Testis (tissue), 3 donors: ENCODE measurements around the gene S100A9. TPM values are rescaled to one million over a fixed set of nuclear protein-coding genes. Genes with fewer than 3 reads are reported as not detected.

Experiments used
- polyA plus RNA-seq: library from polyadenylated mRNA; stranded (reverse); fragments of 350-450 nt; fragmentation: Illumina TruSeq; extraction: RNeasy Lipid Tissue Mini Kit (QIAGEN cat#74804); gene quantifications from one replicate; pipeline ENCODE4 v1.2.3, GENCODE V29; 2014; ENCODE audit warnings: low read depth, low replicate concordance; ENCODE audit not compliant: insufficient read depth
- small RNA-seq, 2 donors: library from RNA; depleted of rRNA; stranded (forward); fragments of <200 nt; gene quantifications; one replicate each; pipeline ENCODE3, GENCODE V24; 2016
- total RNA-seq, 2 donors: library from RNA; depleted of rRNA; stranded (reverse); fragments of >200 nt; gene quantifications; one replicate each; pipeline ENCODE4 v1.2.3, GENCODE V29; 2016

The S100A9 gene
- total and polyA plus RNA-seq, 3 donors from 2014 or later = 4.6 to 36.6 (median 10.7) TPM

Small RNAs within 50 kb of the gene (small RNA-seq; reads per million reads assigned to genes)
- gene RNU6-160P (0 reads per million in 2 donors), gene S100A15A (0 reads per million in 2 donors)

Other genes starting within 250 kb of the S100A9 start
- gene SPRR2F, start 244.3 kb upstream of the S100A9 start, total RNA-seq = 1 to 10 TPM in 1 of 2 donors, not detected in 1; 4.9 TPM
- 21.6 TPM for gene SPRR2F, start 244.3 kb upstream of the S100A9 start, polyA plus RNA-seq
- gene SPRR2G, start 207.0 kb upstream of the S100A9 start, total RNA-seq = not detected
- gene SPRR2G, start 207.0 kb upstream of the S100A9 start, polyA plus RNA-seq = 1.9 TPM
- gene LELP1, start 154.4 kb upstream of the S100A9 start, total RNA-seq = 100 to 1,000 TPM; 124 to 467 TPM
- gene LELP1, start 154.4 kb upstream of the S100A9 start, polyA plus RNA-seq = 847 TPM
- 1 to 10 TPM in 1 of 2 donors, under 1 TPM in 1; 0.31 to 2.8 TPM for gene PRR9, start 140.3 kb upstream of the S100A9 start, total RNA-seq
- 3.5 TPM for gene PRR9, start 140.3 kb upstream of the S100A9 start, polyA plus RNA-seq
- under 1 TPM; 0.25 to 0.31 TPM for gene LORICRIN, start 98.2 kb upstream of the S100A9 start, total RNA-seq
- not detected for gene LORICRIN, start 98.2 kb upstream of the S100A9 start, polyA plus RNA-seq
- gene PGLYRP3, start 44.9 kb upstream of the S100A9 start, total RNA-seq = not detected
- gene PGLYRP3, start 44.9 kb upstream of the S100A9 start, polyA plus RNA-seq = 0.28 TPM
- under 1 TPM in 1 of 2 donors, not detected in 1; 0.12 TPM for gene PGLYRP4, start 9.0 kb upstream of the S100A9 start, total RNA-seq
- 0.17 TPM for gene PGLYRP4, start 9.0 kb upstream of the S100A9 start, polyA plus RNA-seq
- not detected for gene S100A12, start 17.8 kb downstream of the S100A9 start, total RNA-seq
- not detected for gene S100A12, start 17.8 kb downstream of the S100A9 start, polyA plus RNA-seq
- gene S100A8, start 33.2 kb downstream of the S100A9 start, total RNA-seq = 1 to 10 TPM; 1.3 to 3.0 TPM
- 20.3 TPM for gene S100A8, start 33.2 kb downstream of the S100A9 start, polyA plus RNA-seq
- gene S100A7A, start 58.7 kb downstream of the S100A9 start, total RNA-seq = not detected
- gene S100A7A, start 58.7 kb downstream of the S100A9 start, polyA plus RNA-seq = not detected
- gene S100A7, start 102.8 kb downstream of the S100A9 start, total RNA-seq = not detected
- gene S100A7, start 102.8 kb downstream of the S100A9 start, polyA plus RNA-seq = not detected
- gene S100A6, start 178.1 kb downstream of the S100A9 start, total RNA-seq = 10 to 100 TPM; 30.9 to 57.4 TPM
- 372 TPM for gene S100A6, start 178.1 kb downstream of the S100A9 start, polyA plus RNA-seq
- gene S100A5, start 183.1 kb downstream of the S100A9 start, total RNA-seq = 1 to 10 TPM in 1 of 2 donors, not detected in 1; 1.3 TPM
- gene S100A5, start 183.1 kb downstream of the S100A9 start, polyA plus RNA-seq = not detected
- 10 to 100 TPM; 15.8 to 23.8 TPM for gene S100A4, start 188.0 kb downstream of the S100A9 start, total RNA-seq
- 146 TPM for gene S100A4, start 188.0 kb downstream of the S100A9 start, polyA plus RNA-seq
- not detected for gene S100A3, start 191.4 kb downstream of the S100A9 start, total RNA-seq
- gene S100A3, start 191.4 kb downstream of the S100A9 start, polyA plus RNA-seq = 0.67 TPM
- 1 to 10 TPM; 1.9 to 9.6 TPM for gene S100A2, start 208.0 kb downstream of the S100A9 start, total RNA-seq
- gene S100A2, start 208.0 kb downstream of the S100A9 start, polyA plus RNA-seq = 1.9 TPM